ENCODE data around the gene SNX14. TPM values are rescaled to one million over a fixed set of nuclear protein-coding genes. Genes with fewer than 3 reads are reported as not detected.
"Not testable (repeated sequence)": the region's sequence is repeated elsewhere in the genome, so short reads cannot be mapped to it uniquely, and the experiment has no call there.

Gene SNX14
- total RNA-seq, 1 experiment from 2014 or later = 72.9 TPM

DNA sequence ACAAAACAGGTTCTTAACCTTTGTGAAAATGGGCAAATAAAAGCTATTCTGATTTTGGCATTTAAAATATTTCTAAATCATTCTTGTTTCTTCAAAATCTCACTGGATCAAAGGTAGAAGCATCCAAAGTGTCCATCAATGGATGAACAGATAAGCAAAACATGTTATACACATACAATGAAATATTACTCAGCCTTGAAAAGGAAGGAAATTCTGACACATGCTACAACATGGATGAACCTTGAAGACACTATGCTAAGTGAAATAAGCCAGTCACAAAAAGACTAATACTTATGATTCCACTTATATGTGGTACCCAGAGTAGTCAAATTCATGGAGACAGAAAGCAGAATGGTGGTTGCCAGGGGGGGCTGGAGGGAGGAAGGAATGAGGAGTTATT is 45.9 kb downstream of the SNX14 start:
- DNase-seq = no peak
- Mint-ChIP-seq H3K36me3 (ENCODE audit: insufficient read depth, unreplicated experiment) (peaks cover 18% of the 10 kb centered on the region), H3K4me3 (ENCODE audit: low read depth, unreplicated experiment) (no peak overlapping the region), H3K4me1 (ENCODE audit: low read depth, unreplicated experiment) (no peaks in the 10 kb centered on the region), H3K9me3 (ENCODE audit: low read depth, unreplicated experiment) (no peaks in the 10 kb centered on the region), H3K27ac (ENCODE audit: unreplicated experiment) (no peak overlapping the region), H3K27me3 (ENCODE audit: unreplicated experiment) (no peaks in the 10 kb centered on the region)
- no TSS peak for BruUV-seq (replicated peaks)
- intact Hi-C loops (cut with micrococcal nuclease; ENCODE audit: unreplicated experiment) = no loop called here
- TF ChIP-seq, protein P1, sequence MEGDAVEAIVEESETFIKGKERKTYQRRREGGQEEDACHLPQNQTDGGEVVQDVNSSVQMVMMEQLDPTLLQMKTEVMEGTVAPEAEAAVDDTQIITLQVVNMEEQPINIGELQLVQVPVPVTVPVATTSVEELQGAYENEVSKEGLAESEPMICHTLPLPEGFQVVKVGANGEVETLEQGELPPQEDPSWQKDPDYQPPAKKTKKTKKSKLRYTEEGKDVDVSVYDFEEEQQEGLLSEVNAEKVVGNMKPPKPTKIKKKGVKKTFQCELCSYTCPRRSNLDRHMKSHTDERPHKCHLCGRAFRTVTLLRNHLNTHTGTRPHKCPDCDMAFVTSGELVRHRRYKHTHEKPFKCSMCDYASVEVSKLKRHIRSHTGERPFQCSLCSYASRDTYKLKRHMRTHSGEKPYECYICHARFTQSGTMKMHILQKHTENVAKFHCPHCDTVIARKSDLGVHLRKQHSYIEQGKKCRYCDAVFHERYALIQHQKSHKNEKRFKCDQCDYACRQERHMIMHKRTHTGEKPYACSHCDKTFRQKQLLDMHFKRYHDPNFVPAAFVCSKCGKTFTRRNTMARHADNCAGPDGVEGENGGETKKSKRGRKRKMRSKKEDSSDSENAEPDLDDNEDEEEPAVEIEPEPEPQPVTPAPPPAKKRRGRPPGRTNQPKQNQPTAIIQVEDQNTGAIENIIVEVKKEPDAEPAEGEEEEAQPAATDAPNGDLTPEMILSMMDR (IDR thresholded peaks at IDR 0.05; ENCODE audit: unreplicated experiment) = no peak
- CTCF ChIA-PET = no interaction called here

- peaks cover 17% of the 10 kb centered on the region for H3K36me3 Mint-ChIP-seq (ENCODE audit: insufficient read depth, unreplicated experiment)
- H3K9me3 Mint-ChIP-seq (ENCODE audit: low read depth, unreplicated experiment) = no peaks in the 10 kb centered on the region
- no peaks in the 10 kb centered on the region for H3K4me1 Mint-ChIP-seq (ENCODE audit: low read depth, unreplicated experiment)
- no peak for DNase-seq
- TF ChIP-seq, protein P1 (IDR thresholded peaks at IDR 0.05; ENCODE audit: unreplicated experiment) = no peak
- no peaks in the 10 kb centered on the region for H3K27me3 Mint-ChIP-seq (ENCODE audit: unreplicated experiment)
- H3K4me3 Mint-ChIP-seq (ENCODE audit: low read depth, unreplicated experiment) = no peak overlapping the region
- CTCF ChIA-PET = no interaction called here
- no TSS peak for BruUV-seq (replicated peaks)
- intact Hi-C loops (cut with micrococcal nuclease; ENCODE audit: unreplicated experiment) = no loop called here
- H3K27ac Mint-ChIP-seq (ENCODE audit: unreplicated experiment) = no peak overlapping the region
These were observed 48.9 kb downstream of the SNX14 start for GRCh38 chr6:85544776-85545175.

DNA sequence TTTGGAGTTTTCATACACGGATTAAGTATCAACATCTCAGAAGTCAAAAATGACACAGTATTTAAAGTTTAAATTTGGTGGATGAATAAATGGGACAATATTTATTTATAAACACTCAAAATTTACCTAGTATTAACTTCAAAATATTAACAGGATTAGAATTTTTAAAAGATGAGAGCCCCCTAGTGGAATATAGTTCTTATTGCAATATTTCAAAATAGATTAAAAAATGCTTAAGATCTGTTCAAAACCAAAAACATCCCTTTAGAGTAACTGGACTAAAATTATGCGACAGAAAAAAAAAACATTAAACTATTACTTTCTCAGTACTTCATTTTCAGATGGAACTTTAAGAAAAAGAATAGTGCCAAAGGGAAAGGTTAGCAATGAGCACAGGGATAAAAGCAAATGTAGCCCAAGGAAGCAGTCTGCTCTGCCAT is 56.6 kb downstream of the SNX14 start:
- Mint-ChIP-seq H3K27me3 (ENCODE audit: unreplicated experiment) (no peaks in the 10 kb centered on the region), H3K27ac (ENCODE audit: unreplicated experiment) (no peak overlapping the region), H3K4me3 (ENCODE audit: low read depth, unreplicated experiment) (no peak overlapping the region), H3K36me3 (ENCODE audit: insufficient read depth, unreplicated experiment) (peaks cover 12% of the 10 kb centered on the region), H3K4me1 (ENCODE audit: low read depth, unreplicated experiment) (no peaks in the 10 kb centered on the region), H3K9me3 (ENCODE audit: low read depth, unreplicated experiment) (no peaks in the 10 kb centered on the region)
- no TSS peak for BruUV-seq (replicated peaks)
- intact Hi-C loops (cut with micrococcal nuclease; ENCODE audit: unreplicated experiment) = loop anchor here (1.0 kb wide), 1 partner anchor 182 kb away; no protein-coding TSS in a partner anchor
- DNase-seq = no peak
- CTCF ChIA-PET = no interaction called here
- TF ChIP-seq, protein P1 (IDR thresholded peaks at IDR 0.05; ENCODE audit: unreplicated experiment) = peak; percentile 29

- CTCF ChIA-PET = interaction anchor here (0.8 kb wide), 1 partner anchor 42 kb away, joined by 8 read pairs; no protein-coding TSS in a partner anchor
- BruUV-seq (replicated peaks); DNase-seq; H3K9me3 Mint-ChIP-seq (ENCODE audit: low read depth, unreplicated experiment); H3K4me3 Mint-ChIP-seq (ENCODE audit: low read depth, unreplicated experiment); H3K4me1 Mint-ChIP-seq (ENCODE audit: low read depth, unreplicated experiment); H3K27ac Mint-ChIP-seq (ENCODE audit: unreplicated experiment); H3K27me3 Mint-ChIP-seq (ENCODE audit: unreplicated experiment); intact Hi-C loops (cut with micrococcal nuclease; ENCODE audit: unreplicated experiment): not testable (repeated sequence)
- H3K36me3 Mint-ChIP-seq (ENCODE audit: insufficient read depth, unreplicated experiment) = peaks cover 12% of the 10 kb centered on the region
These were observed 69.4 kb downstream of the SNX14 start for GRCh38 chr6:85524281-85524680.

- Mint-ChIP-seq H3K4me1 (ENCODE audit: low read depth, unreplicated experiment) (peaks cover 9% of the 10 kb centered on the region), H3K27ac (ENCODE audit: unreplicated experiment) (no peak overlapping the region), H3K4me3 (ENCODE audit: low read depth, unreplicated experiment) (no peak overlapping the region), H3K9me3 (ENCODE audit: low read depth, unreplicated experiment) (no peaks in the 10 kb centered on the region), H3K36me3 (ENCODE audit: insufficient read depth, unreplicated experiment) (peaks cover 22% of the 10 kb centered on the region), H3K27me3 (ENCODE audit: unreplicated experiment) (no peaks in the 10 kb centered on the region)
- no peak for DNase-seq
- CTCF ChIA-PET = interaction anchor here (0.7 kb wide), 1 partner anchor 22 kb away, joined by 3 read pairs; no protein-coding TSS in a partner anchor
- intact Hi-C loops (cut with micrococcal nuclease; ENCODE audit: unreplicated experiment) = no loop called here
- TF ChIP-seq, protein P1 (IDR thresholded peaks at IDR 0.05; ENCODE audit: unreplicated experiment) = no peak
- no TSS peak for BruUV-seq (replicated peaks)
These were observed 77.5 kb downstream of the SNX14 start for GRCh38 chr6:85516168-85516567.

Data from Calu3 (cell line).